ENCODE measurements around the gene TDRD6.
"Not testable (repeated sequence)": the region's sequence is repeated elsewhere in the genome, so short reads cannot be mapped to it uniquely, and the experiment has no call there.

The TDRD6 gene, protein sequence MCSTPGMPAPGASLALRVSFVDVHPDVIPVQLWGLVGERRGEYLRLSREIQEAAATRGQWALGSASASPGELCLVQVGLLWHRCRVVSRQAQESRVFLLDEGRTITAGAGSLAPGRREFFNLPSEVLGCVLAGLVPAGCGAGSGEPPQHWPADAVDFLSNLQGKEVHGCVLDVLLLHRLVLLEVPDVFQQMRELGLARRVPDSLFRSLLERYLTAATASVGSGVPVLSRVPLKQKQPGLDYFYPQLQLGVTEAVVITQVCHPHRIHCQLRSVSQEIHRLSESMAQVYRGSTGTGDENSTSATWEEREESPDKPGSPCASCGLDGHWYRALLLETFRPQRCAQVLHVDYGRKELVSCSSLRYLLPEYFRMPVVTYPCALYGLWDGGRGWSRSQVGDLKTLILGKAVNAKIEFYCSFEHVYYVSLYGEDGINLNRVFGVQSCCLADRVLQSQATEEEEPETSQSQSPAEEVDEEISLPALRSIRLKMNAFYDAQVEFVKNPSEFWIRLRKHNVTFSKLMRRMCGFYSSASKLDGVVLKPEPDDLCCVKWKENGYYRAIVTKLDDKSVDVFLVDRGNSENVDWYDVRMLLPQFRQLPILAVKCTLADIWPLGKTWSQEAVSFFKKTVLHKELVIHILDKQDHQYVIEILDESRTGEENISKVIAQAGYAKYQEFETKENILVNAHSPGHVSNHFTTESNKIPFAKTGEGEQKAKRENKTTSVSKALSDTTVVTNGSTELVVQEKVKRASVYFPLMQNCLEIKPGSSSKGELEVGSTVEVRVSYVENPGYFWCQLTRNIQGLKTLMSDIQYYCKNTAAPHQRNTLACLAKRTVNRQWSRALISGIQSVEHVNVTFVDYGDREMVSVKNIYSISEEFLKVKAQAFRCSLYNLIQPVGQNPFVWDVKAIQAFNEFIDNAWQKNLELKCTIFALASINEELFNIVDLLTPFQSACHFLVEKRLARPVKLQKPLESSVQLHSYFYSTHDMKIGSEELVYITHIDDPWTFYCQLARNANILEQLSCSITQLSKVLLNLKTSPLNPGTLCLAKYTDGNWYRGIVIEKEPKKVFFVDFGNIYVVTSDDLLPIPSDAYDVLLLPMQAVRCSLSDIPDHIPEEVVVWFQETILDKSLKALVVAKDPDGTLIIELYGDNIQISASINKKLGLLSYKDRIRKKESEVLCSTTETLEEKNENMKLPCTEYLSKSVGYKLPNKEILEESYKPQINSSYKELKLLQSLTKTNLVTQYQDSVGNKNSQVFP (N-terminal part only)

DNA sequence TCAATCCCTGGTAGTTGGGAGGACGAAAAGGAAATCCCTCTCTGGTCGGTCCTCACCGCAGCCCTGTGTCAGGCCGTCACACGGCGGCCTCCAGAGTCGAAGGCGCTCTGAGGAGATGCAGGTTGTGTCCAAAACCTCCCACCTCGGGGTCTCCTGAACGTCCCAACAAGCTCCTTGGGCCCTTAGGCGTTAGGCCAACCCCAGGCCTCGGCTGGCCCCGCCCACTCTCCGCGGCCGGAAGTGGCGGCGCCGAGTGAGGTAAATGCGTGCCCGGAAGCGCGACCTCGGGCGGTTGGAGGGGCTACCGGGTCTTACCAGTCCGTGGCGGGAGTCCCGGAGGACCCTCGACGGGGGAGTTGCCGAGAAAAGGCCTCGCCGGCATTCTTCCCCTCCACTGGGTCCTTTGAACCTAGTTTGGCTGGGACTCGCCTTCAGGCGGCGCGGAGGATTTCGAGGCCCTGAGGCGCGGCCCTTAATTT lies at the start of gene TDRD6:
TSS of gene TDRD6 (plus strand) at position 267 of the 479 bp plus-strand sequence. CDS start 244 bp downstream, outside the sequence.
- no peak for DNase-seq (ENCODE audit: low spot score)

DNA sequence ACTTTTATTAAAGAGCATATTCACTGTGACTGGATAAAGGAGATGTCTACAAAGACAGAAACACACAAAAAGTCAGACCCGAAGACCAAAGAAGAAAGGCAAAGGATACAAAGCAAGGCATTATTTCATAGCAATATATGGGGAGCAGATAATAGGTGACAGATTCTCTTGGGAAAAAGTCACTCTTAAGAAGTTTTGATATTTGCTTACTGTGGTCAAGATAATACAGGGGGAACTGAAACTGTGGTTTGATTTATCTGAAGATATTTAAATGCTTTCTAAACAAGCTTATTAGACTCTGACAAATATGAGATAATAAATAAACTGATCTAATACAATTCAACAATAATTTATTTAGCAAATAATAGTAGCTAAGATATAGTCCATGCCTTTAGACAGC lies 49.8 kb upstream of the TDRD6 start:
- no peak for DNase-seq (ENCODE audit: low spot score)

DNA sequence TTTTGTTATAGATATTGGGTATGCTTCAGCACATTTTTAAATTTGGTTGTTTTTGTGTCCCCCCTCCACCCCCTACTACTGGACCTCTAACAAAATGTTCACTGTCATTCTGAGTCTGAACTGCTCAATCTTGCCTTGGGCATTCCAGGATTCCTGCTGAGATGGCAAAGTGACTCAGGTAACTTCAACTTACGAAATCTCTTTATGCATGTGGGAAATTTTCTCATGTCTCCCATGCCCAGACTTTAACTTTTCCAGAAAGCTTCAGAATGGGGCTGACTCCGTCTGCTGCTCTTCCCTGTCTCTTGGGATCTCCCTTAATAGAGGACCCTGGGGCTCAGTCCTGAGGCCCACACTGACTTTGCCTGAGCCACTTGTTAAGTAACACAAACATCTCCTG lies 49.0 kb upstream of the TDRD6 start:
- no peak for DNase-seq (ENCODE audit: low spot score)

- no peak for DNase-seq (ENCODE audit: low spot score)
Measured at GRCh38 chr6:46642928-46643751, 44.5 kb upstream of the TDRD6 start.

DNA sequence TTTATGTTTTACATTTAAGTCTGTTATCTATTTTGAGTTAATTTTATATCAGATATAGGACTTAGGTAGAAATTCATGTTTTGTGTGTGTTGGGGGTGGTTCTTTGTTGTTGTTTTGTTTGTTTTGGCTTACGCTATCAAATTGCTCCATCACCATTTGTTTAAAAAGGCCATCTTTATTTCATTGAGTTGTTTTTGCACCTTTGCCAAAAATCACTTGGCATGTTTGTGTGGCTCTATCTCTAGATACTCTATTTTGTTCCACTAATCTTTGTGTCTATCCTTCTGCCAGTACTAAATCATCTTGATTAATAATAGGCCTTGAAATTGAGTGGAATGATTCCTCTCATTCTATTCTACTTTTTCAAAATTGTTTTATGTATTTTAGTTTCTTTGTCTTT lies 42.4 kb upstream of the TDRD6 start:
- DNase-seq (ENCODE audit: low spot score): no peak

GRCh38 chr6:46648108-46648507 lies 39.6 kb upstream of the TDRD6 start:
- not testable (repeated sequence) for DNase-seq (ENCODE audit: low spot score)

GRCh38 chr6:46648869-46649492 lies 38.7 kb upstream of the TDRD6 start:
- DNase-seq (ENCODE audit: low spot score): no peak

- DNase-seq (ENCODE audit: low spot score): no peak
Measured at GRCh38 chr6:46651006-46651405, 36.7 kb upstream of the TDRD6 start.

DNA sequence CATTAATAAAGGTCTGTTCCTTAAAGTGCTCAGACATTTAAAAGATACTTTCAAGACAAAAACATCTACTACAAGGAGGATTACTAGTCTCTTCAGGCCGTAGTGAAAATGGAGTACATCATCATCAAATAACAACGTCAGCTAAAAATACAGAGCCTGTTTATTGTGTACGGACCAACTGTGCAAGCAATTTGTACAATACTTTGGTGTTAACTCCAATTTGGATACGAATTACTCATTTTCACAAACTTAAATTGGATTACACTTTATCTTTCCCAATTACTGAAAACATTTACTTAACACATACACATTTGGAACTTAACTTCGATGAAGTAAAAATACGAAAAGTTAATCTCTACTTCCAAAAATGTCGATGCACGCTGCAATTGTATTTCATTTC lies 35.9 kb upstream of the TDRD6 start:
- DNase-seq (ENCODE audit: low spot score): no peak

GRCh38 chr6:46652232-46652602 lies 35.5 kb upstream of the TDRD6 start:
- DNase-seq (ENCODE audit: low spot score): no peak

- peak; percentile 98 for DNase-seq (ENCODE audit: low spot score)
Measured at GRCh38 chr6:46652603-46653438, 34.9 kb upstream of the TDRD6 start, which contains the start of the genes CYP39A1 and SLC25A27. CYP39A1 (minus strand) TSS chr6:46652818; CDS start chr6:46652582, 236 bp downstream. SLC25A27 (plus strand) TSS chr6:46652975; CDS start chr6:46653193, 218 bp downstream.

GRCh38 chr6:46653439-46654195 lies 34.1 kb upstream of the TDRD6 start:
- DNase-seq (ENCODE audit: low spot score): no peak

GRCh38 chr6:46655803-46656202 lies 31.9 kb upstream of the TDRD6 start:
- peak; percentile 59 for DNase-seq (ENCODE audit: low spot score)

GRCh38 chr6:46657642-46658041 lies 30.0 kb upstream of the TDRD6 start:
- DNase-seq (ENCODE audit: low spot score): no peak

DNA sequence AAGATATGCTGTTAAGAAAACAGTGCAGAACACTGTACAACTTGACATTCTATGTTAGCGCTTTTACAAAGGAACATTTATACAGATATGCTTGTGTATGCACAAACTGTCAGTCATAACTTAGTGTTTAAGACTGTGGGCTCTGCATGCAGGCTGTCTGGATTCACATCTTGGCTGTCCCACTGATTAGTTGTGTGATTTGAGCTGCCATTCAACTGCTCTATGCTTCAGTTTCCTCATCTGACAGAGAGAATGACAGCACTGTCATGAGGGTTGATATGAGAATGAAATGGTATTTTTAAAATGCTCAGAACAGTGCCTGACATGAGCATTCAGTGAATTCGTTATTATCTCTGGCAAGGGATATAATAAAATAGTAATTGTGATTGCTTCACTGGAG lies 26.2 kb upstream of the TDRD6 start:
- no peak for DNase-seq (ENCODE audit: low spot score)

DNA sequence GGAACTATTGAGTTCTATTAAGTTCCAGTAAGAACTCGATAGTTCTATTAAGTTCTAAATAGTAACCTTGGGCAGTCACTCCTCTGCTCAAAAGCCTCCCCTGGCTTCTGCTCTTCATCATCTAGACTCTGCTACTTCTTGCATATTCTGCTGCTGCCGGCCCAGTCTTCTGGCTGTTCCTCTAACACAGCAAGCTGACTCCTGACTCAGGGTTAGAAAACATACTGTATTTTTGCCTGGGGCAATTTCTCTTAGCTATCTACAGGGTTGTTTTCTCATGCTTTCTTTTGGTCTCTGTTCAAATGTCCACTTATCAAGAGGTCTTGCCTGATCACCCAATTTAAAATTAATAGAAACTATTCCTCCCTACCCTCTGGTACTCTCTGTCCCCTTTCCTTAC lies 20.3 kb upstream of the TDRD6 start:
- no peak for DNase-seq (ENCODE audit: low spot score)

DNA sequence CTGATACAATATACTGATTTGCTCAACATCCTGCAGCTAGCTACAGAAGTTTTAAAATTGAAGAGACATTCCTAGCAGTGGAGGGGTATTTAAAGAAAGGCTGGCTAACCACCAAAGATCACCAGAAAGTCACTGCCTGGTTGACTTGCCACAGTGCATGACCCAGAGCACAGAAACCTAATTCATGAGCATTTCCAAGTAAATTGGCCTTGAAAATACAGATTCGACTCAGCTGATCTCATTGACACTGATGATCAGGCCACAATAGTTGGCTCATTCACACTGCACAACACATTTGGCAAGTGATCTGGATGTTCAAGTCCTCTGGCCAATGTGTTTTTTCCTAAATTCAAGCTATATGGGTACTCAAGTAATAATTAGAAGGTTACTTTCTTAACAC lies 13.3 kb upstream of the TDRD6 start:
- DNase-seq (ENCODE audit: low spot score): no peak

DNA sequence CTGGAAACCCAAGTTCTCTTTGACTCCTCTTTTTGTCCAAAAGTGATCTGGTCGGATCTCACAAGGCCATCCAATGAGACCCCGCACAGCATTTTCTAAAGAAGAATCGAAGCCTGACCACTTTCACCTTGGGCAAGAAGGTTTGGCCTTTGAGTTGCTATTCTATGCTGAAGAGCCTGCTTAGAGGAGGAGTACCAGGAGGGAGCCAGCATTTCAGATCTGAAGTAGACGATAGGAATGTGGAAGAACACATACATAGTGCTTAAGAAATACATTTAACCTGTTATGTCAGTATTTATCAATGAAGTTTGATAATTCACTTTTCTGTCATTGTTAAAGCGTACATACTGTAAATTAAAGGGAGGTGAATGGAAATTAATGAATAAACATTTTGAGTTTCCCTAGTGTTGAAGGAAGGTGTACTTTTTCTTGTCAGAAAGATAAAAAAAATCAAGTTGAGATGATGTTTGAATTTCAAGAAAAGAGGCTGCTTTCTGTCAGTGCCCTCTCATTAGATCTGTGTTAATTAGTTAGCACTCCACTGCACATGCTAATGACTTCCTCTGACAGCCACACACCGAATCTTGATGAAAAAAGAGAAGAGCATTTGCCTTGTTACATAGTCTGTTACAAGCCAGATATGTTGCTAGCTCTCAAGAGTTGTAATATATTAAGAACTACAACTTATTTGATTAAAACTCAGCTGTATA lies 10.9 kb upstream of the TDRD6 start:
- DNase-seq (ENCODE audit: low spot score): no peak
